Keratinocyte (primary cell): ENCODE results near the gene CFAP46. TPM values are rescaled to one million over a fixed set of nuclear protein-coding genes. Genes with fewer than 3 reads are reported as not detected.

Source experiments
- DNase-seq: peaks from one replicate; pipeline ENCODE4 v3.0.0-alpha.2; 2011; ENCODE audit warnings: low read depth, missing footprints, low spot score
- FAIRE-seq: peaks from 2 replicates; lab custom pipeline; 2011; peaks lifted over from hg19 to GRCh38; lab: Jason Lieb, UNC
- H2AFZ ChIP-seq: 2 replicates; pipeline ENCODE4 v1.6.0; 2012; ENCODE audit warnings: low read length, control low read depth, inconsistent platforms; ENCODE audit not compliant: control insufficient read depth
- H3K27ac ChIP-seq: 2 replicates; pipeline ENCODE4 v1.5.1; 2011; ENCODE audit warnings: low read length; ENCODE audit not compliant: control insufficient read depth, insufficient read depth
- H3K27me3 ChIP-seq: 3 replicates; pipeline ENCODE4 v1.6.0; 2011; ENCODE audit warnings: low read length; ENCODE audit not compliant: control insufficient read depth, insufficient read depth; ENCODE audit errors: extremely low read depth
- H3K36me3 ChIP-seq, 2 experiments: 2 replicates in 1 of 2; 3 replicates in 1 of 2; pipeline ENCODE4 v1.5.1; 2011; ENCODE audit warnings: low read length in 2 of 2, mild to moderate bottlenecking in 1 of 2; ENCODE audit not compliant: control insufficient read depth in 2 of 2, insufficient read depth in 2 of 2; ENCODE audit errors: extremely low read depth in 1 of 2
- H3K4me1 ChIP-seq: 3 replicates; pipeline ENCODE4 v1.5.1; 2011; ENCODE audit warnings: low read length; ENCODE audit not compliant: control insufficient read depth, insufficient read depth; ENCODE audit errors: extremely low read depth
- H3K4me2 ChIP-seq: 3 replicates; pipeline ENCODE4 v1.6.0; 2011; ENCODE audit warnings: low read depth, low read length; ENCODE audit not compliant: control insufficient read depth, insufficient read depth; ENCODE audit errors: extremely low read depth
- H3K4me3 ChIP-seq, 3 experiments: fragments of 200-600 bp in 1 of 3; sonication (generic) in 1 of 3; 2 replicates in 2 of 3; 3 replicates in 1 of 3; pipeline ENCODE4 v1.5.1; 2011 to 2016; ENCODE audit warnings: low read length in 3 of 3, mild to moderate bottlenecking in 3 of 3, control low read depth in 2 of 3, inconsistent platforms in 1 of 3, low read depth in 1 of 3, mixed read lengths in 1 of 3, mixed run types in 1 of 3, moderate library complexity in 1 of 3; ENCODE audit not compliant: control insufficient read depth in 2 of 3, insufficient read depth in 2 of 3; ENCODE audit errors: extremely low read depth in 1 of 3
- H3K79me2 ChIP-seq: 2 replicates; pipeline ENCODE4 v1.6.0; 2012; ENCODE audit warnings: low read length; ENCODE audit not compliant: control insufficient read depth, insufficient read depth
- H3K9ac ChIP-seq: 3 replicates; pipeline ENCODE4 v1.6.0; 2011; ENCODE audit warnings: low read length; ENCODE audit not compliant: control insufficient read depth, insufficient read depth; ENCODE audit errors: extremely low read depth
- H3K9me1 ChIP-seq: 3 replicates; pipeline ENCODE4 v1.6.0; 2011; ENCODE audit warnings: low read length; ENCODE audit not compliant: control insufficient read depth, insufficient read depth; ENCODE audit errors: extremely low read depth
- H3K9me3 ChIP-seq: 2 replicates; pipeline ENCODE4 v1.5.1; 2012; ENCODE audit warnings: low read depth, low read length; ENCODE audit not compliant: control insufficient read depth
- H4K20me1 ChIP-seq: 3 replicates; pipeline ENCODE4 v1.6.0; 2011; ENCODE audit warnings: low read length; ENCODE audit not compliant: control insufficient read depth, insufficient read depth; ENCODE audit errors: extremely low read depth
- EZH2 ChIP-seq: IDR thresholded peaks from one replicate; pipeline ENCODE4 v1.6.1; 2012; ENCODE audit warnings: inconsistent platforms, mild to moderate bottlenecking, low read length, moderate library complexity
- dilution Hi-C: fragments of 300-500 bp; cut with MboI; formaldehyde crosslinking; loops from one replicate; pipeline ENCODE4 v1.7.0; 2020; ENCODE audit warnings: low sequenced_read_pairs; ENCODE audit not compliant: extremely low pct_ligation_motif_present
- polyA plus RNA-seq, 5 experiments: library from polyadenylated mRNA; depleted of rRNA in 3 of 5; stranded (reverse) in 3 of 5; stranded (forward) in 1 of 5; unstranded in 1 of 5; fragments of >200 nt; gene quantifications; 1 replicate in 1 of 5; 2 replicates in 3 of 5; 3 replicates in 1 of 5; pipeline versions ENCODE4 v1.2.1 to v1.2.3, GENCODE V29; 2011 to 2012; ENCODE audit warnings: missing spikeins in 2 of 5, low read depth in 1 of 5, low replicate concordance in 1 of 5
- TF ChIP-seq, protein P1 (sequence below), 3 experiments: IDR thresholded peaks in 1 of 3; conservative IDR thresholded peaks in 1 of 3; optimal IDR thresholded peaks in 1 of 3; 2 replicates in 2 of 3; 3 replicates in 1 of 3; pipeline versions ENCODE3 to v1.5.1; 2011; ENCODE audit warnings: low read length in 3 of 3, mild to moderate bottlenecking in 3 of 3, moderate library complexity in 2 of 3, control low read depth in 1 of 3, inconsistent platforms in 1 of 3; ENCODE audit not compliant: insufficient read depth in 2 of 3; ENCODE audit errors: extremely low read depth in 1 of 3

CFAP46 gene
- polyA plus RNA-seq, 1 donor (not counting 4 experiments of a cell fraction or from before 2014, with no cell fraction given): 1.00 TPM

GRCh38 chr10:132886211-132887099 lies 55.9 kb downstream of the CFAP46 start:
- no peak overlapping the region for H3K4me2 ChIP-seq
- dilution Hi-C loops: no loop called here
- no peak overlapping the region for H3K4me3 ChIP-seq
- DNase-seq (no peak), FAIRE-seq (no peak)
- H3K27ac ChIP-seq: no peak overlapping the region
- peaks cover 5% of the 10 kb centered on the region for H3K27me3 ChIP-seq
- TF ChIP-seq EZH2: no peak
- TF ChIP-seq, protein P1, sequence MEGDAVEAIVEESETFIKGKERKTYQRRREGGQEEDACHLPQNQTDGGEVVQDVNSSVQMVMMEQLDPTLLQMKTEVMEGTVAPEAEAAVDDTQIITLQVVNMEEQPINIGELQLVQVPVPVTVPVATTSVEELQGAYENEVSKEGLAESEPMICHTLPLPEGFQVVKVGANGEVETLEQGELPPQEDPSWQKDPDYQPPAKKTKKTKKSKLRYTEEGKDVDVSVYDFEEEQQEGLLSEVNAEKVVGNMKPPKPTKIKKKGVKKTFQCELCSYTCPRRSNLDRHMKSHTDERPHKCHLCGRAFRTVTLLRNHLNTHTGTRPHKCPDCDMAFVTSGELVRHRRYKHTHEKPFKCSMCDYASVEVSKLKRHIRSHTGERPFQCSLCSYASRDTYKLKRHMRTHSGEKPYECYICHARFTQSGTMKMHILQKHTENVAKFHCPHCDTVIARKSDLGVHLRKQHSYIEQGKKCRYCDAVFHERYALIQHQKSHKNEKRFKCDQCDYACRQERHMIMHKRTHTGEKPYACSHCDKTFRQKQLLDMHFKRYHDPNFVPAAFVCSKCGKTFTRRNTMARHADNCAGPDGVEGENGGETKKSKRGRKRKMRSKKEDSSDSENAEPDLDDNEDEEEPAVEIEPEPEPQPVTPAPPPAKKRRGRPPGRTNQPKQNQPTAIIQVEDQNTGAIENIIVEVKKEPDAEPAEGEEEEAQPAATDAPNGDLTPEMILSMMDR (optimal IDR thresholded peaks at IDR 0.05 in 1 of 3, IDR thresholded peaks at IDR 0.05 in 1 of 3, conservative IDR thresholded peaks at IDR 0.05 in 1 of 3; ENCODE audit: extremely low read depth in 1 of 3, insufficient read depth in 2 of 3, low read length in 3 of 3): peak in 1 of 3 experiments; percentile 21
- H3K36me3 ChIP-seq: no peaks in the 10 kb centered on the region
- H2AFZ ChIP-seq: no peak overlapping the region
- no peaks in the 10 kb centered on the region for H3K4me1 ChIP-seq
- H3K79me2 ChIP-seq: no peaks in the 10 kb centered on the region
- H3K9me1 ChIP-seq: no peaks in the 10 kb centered on the region
- H4K20me1 ChIP-seq: no peaks in the 10 kb centered on the region
- H3K9me3 ChIP-seq: no peaks in the 10 kb centered on the region
- no peak overlapping the region for H3K9ac ChIP-seq

GRCh38 chr10:132885451-132886210 lies 56.7 kb downstream of the CFAP46 start:
- H3K9ac ChIP-seq: no peak overlapping the region
- DNase-seq (no peak), FAIRE-seq (no peak)
- H2AFZ ChIP-seq: no peak overlapping the region
- dilution Hi-C loops: no loop called here
- no peak overlapping the region for H3K4me3 ChIP-seq
- no peaks in the 10 kb centered on the region for H3K36me3 ChIP-seq
- no peaks in the 10 kb centered on the region for H3K79me2 ChIP-seq
- TF ChIP-seq, protein P1 (optimal IDR thresholded peaks at IDR 0.05 in 1 of 3, IDR thresholded peaks at IDR 0.05 in 1 of 3, conservative IDR thresholded peaks at IDR 0.05 in 1 of 3; ENCODE audit: extremely low read depth in 1 of 3, insufficient read depth in 2 of 3, low read length in 3 of 3): no peak
- TF ChIP-seq EZH2: no peak
- H3K27me3 ChIP-seq: peaks cover 5% of the 10 kb centered on the region
- H3K4me2 ChIP-seq: no peak overlapping the region
- H3K27ac ChIP-seq: no peak overlapping the region
- no peaks in the 10 kb centered on the region for H3K4me1 ChIP-seq
- H3K9me1 ChIP-seq: no peaks in the 10 kb centered on the region
- H3K9me3 ChIP-seq: no peaks in the 10 kb centered on the region
- H4K20me1 ChIP-seq: no peaks in the 10 kb centered on the region
